Measurements from ENCODE around the gene GRIN3A. TPM values are rescaled to one million over a fixed set of nuclear protein-coding genes. Genes with fewer than 3 reads are reported as not detected.
"Not testable (repeated sequence)": the region's sequence is repeated elsewhere in the genome, so short reads cannot be mapped to it uniquely, and the experiment has no call there.

Gene GRIN3A
- total RNA-seq, 3 donors from 2014 or later, result 0.98 to 1.2 (median 1.0) TPM

DNA sequence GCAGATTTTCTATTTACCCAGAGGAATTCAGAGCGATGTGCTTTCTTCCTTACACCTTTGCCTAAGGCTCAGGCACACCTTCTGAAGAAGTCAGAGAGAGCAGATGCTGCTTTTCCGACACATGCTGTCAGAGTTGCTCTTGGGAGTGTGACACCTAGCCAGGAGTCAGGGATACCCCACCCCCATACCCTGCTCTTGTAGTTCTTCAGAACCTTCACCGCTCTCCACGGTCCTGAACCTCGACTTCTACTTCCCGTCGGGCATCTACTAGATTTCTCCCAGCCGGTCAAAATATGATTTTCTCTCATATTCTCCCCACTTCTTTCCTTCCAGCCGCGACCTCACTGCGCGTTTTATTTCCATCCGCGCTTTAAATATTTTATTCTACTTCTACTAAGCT is 1.7 kb downstream of the GRIN3A start:
- peak in 1 of 3 donors; percentile 53 for DNase-seq

DNA sequence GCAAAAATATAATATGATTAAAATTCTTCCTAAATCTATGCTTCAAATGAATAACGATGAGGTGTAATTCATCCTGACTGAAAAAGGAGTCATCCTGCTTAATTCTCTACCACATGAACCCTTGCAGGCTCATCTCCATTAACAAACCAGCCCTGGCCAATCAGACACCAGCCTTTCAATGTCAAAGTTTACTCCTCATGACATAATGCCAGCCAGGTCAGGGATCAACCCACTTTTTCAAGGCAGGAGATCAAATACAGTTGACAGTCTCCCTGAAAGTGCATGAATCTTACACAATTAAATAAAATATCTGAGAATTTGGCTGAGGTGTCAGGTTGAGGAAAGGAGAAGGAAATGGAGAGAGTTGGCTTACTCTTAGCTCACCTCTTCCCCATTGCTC is 7.0 kb downstream of the GRIN3A start:
- no peak for DNase-seq
- no peaks in the 10 kb centered on the region for H3K36me3 ChIP-seq (ENCODE audit: low read depth)
- ATAC-seq, result no peak
- no peak overlapping the region for H3K4me3 ChIP-seq
- H3K4me1 ChIP-seq (ENCODE audit: low read depth), result no peaks in the 10 kb centered on the region
- TF ChIP-seq, protein P1, sequence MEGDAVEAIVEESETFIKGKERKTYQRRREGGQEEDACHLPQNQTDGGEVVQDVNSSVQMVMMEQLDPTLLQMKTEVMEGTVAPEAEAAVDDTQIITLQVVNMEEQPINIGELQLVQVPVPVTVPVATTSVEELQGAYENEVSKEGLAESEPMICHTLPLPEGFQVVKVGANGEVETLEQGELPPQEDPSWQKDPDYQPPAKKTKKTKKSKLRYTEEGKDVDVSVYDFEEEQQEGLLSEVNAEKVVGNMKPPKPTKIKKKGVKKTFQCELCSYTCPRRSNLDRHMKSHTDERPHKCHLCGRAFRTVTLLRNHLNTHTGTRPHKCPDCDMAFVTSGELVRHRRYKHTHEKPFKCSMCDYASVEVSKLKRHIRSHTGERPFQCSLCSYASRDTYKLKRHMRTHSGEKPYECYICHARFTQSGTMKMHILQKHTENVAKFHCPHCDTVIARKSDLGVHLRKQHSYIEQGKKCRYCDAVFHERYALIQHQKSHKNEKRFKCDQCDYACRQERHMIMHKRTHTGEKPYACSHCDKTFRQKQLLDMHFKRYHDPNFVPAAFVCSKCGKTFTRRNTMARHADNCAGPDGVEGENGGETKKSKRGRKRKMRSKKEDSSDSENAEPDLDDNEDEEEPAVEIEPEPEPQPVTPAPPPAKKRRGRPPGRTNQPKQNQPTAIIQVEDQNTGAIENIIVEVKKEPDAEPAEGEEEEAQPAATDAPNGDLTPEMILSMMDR (IDR thresholded peaks at IDR 0.05), result no peak
- intact Hi-C loops (cut with DNase I, micrococcal nuclease), result no loop called here
- H3K9me3 ChIP-seq, result no peaks in the 10 kb centered on the region

More for the DNA sequence above, 1.7 kb downstream of the GRIN3A start:
- intact Hi-C loops (cut with DNase I, micrococcal nuclease), result no loop called here
- Histone ChIP-seq H3K4me3 (no peak overlapping the region), H3K4me1 (ENCODE audit: low read depth) (peaks cover 9% of the 10 kb centered on the region), H3K36me3 (ENCODE audit: low read depth) (no peaks in the 10 kb centered on the region), H3K9me3 (no peaks in the 10 kb centered on the region)
- ATAC-seq, result no peak
- TF ChIP-seq, protein P1 (IDR thresholded peaks at IDR 0.05), result no peak

DNA sequence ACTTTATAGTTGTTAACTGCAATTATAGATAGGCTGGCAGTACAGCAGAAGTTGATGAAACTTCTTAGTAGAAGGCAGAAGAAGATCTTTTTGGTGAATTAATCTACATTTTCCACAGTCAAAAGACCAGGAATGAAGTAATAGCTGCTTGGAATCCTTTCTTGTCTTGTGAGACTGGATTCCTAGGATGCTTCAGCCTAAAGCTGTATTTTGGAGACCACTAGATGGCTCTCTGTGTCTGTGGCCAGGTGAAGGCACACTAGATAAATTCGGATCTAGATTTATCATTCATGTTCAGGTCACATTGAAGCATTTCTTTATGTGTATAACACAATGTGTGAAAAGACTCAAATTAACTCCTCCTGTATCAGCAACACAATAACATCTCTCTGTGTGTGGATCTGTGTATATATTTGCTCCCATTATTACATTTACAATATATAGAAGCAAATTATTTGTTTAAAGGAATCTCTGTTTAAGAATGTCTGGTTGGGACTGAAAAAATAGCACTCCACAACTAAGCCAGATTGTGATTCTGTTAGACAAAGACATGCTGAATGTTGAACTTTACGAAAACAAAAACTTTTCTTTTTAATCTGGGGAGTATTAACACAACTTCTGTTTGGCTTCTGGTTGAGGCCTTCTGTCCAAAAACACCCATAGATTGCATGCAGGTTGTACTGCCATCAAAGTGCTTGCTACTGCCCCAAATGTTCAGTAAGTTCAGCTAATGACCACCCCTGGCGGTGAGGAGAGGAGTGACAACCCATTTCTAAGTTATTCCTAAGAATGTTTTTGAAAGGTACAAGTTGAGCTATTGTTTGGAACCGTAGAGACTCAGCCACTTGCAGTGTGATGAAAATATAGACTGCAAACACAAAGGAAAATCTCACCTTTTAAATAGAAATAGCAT is 10.6 kb downstream of the GRIN3A start:
- no peaks in the 10 kb centered on the region for H3K9me3 ChIP-seq
- no peaks in the 10 kb centered on the region for H3K36me3 ChIP-seq (ENCODE audit: low read depth)
- peak in 1 of 3 donors; percentile 34 for DNase-seq
- H3K4me3 ChIP-seq, result no peak overlapping the region
- intact Hi-C loops (cut with DNase I, micrococcal nuclease), result loop anchor here in 1 of 2 donors (5.0 kb wide), 1 partner anchor 126 kb away; no protein-coding TSS in a partner anchor
- TF ChIP-seq, protein P1 (IDR thresholded peaks at IDR 0.05), result peak; percentile 38
- peak; percentile 62 for ATAC-seq
- no peaks in the 10 kb centered on the region for H3K4me1 ChIP-seq (ENCODE audit: low read depth)

DNA sequence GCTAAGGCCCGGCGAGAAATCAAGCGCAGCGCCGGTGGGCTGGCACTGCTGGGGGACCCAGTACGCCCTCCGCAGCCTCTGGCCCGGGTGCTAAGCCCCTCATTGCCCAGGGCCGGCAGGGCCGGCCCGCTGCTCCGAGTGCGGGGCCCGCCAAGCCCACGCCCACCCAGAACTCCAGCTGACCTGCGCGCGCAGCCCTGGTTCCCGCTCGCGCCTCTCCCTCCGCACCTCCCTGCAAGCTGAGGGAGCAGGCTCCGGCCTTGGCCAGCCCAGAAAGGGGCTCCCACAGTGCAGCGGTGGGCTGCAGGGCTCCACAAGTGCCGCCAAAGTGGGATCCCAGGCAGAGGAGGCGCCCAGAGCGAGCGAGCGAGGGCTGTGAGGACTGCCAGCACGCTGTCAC is 14.2 kb downstream of the GRIN3A start:
- H3K4me3 ChIP-seq; intact Hi-C loops (cut with DNase I, micrococcal nuclease); H3K36me3 ChIP-seq (ENCODE audit: low read depth); H3K9me3 ChIP-seq; H3K4me1 ChIP-seq (ENCODE audit: low read depth); ATAC-seq: not testable (repeated sequence)
- peak in 1 of 3 donors; percentile 37 for DNase-seq

DNA sequence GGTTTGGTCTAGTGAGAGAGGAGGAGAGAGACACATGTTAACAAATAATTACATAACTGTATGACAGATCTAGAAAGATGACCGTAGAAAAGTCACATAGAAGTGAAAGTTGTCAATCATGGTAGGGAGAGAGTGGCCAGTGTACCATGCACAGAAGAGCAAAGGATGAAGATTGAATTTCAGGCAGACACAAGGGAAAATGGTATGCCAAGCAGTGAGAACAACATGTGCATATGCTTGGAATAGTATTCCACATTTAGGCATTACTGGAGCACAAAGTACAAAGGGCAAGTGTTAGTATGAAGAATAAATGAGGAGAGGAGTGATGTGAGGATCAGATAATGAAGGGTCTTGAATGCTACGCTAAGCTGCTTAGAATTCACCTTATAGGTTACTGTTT is 20.3 kb downstream of the GRIN3A start:
- intact Hi-C loops (cut with DNase I, micrococcal nuclease), result no loop called here
- TF ChIP-seq, protein P1 (IDR thresholded peaks at IDR 0.05), result no peak
- H3K9me3 ChIP-seq, result no peaks in the 10 kb centered on the region

DNA sequence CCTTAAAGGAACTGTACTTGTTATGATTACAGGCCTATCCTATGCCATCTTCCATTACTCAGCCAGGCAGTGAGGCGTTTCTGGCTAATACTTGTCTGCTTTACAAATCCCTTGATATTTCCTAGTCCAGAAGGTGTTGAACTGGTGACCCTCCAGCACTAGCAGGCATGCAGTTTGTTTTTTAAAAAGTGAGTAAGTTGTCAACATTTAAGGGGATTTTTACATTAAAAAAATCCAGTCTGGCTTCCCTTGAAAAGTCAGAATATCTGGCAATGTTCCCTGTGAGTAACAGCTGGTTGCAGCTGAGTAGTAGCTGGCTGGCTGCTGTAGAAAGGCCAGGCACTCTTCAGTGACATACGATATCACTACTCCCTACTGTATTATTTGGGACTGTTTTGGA is 21.8 kb downstream of the GRIN3A start:
- Histone ChIP-seq H3K4me3 (no peak overlapping the region), H3K36me3 (ENCODE audit: low read depth) (no peaks in the 10 kb centered on the region), H3K9me3 (no peaks in the 10 kb centered on the region), H3K4me1 (ENCODE audit: low read depth) (no peaks in the 10 kb centered on the region)
- no peak for ATAC-seq
- DNase-seq, result peak in 1 of 3 donors; percentile 31
- intact Hi-C loops (cut with DNase I, micrococcal nuclease), result no loop called here
- TF ChIP-seq, protein P1 (IDR thresholded peaks at IDR 0.05), result no peak

More for the DNA sequence above, 20.3 kb downstream of the GRIN3A start:
- no peak overlapping the region for H3K4me3 ChIP-seq
- ATAC-seq (no peak), DNase-seq (no peak)
- H3K36me3 ChIP-seq (ENCODE audit: low read depth), result no peaks in the 10 kb centered on the region
- H3K4me1 ChIP-seq (ENCODE audit: low read depth), result no peaks in the 10 kb centered on the region
